ENCODE data around the gene CPLANE2.

DNA sequence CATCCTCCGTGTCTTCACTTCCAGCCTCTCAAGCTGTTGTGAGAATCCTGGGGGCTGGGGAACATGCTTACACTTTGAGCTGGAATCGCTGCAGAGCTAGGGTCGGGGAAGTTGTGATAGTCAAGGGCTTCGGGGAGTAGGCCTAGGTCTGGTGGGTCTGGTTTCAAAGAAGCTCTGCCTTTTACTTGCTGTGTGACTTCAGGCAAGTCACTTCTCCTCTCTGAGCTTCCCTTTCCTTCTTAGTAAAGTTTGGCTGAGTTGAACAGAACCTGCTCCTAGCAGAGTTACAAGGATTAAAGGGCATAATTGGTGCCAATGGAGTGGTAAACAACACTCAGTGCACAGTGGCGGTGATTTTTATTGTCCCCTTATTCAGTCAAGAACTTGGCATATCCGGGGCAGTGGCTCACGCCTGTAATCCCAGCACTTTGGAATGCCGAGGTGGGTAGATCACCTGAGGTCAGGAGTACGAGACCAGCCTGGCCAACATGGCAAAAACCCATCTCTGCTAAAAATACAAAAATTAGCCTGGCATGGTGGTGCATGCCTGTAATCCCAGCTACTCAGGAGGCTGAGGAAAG, 50.2 kb downstream of the CPLANE2 start:
- TF ChIP-seq POLR2A (IDR thresholded peaks at IDR 0.05) (no peak), POLR2AphosphoS5 (IDR thresholded peaks at IDR 0.05) (no peak)
- TF ChIP-seq, protein P1, sequence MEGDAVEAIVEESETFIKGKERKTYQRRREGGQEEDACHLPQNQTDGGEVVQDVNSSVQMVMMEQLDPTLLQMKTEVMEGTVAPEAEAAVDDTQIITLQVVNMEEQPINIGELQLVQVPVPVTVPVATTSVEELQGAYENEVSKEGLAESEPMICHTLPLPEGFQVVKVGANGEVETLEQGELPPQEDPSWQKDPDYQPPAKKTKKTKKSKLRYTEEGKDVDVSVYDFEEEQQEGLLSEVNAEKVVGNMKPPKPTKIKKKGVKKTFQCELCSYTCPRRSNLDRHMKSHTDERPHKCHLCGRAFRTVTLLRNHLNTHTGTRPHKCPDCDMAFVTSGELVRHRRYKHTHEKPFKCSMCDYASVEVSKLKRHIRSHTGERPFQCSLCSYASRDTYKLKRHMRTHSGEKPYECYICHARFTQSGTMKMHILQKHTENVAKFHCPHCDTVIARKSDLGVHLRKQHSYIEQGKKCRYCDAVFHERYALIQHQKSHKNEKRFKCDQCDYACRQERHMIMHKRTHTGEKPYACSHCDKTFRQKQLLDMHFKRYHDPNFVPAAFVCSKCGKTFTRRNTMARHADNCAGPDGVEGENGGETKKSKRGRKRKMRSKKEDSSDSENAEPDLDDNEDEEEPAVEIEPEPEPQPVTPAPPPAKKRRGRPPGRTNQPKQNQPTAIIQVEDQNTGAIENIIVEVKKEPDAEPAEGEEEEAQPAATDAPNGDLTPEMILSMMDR (IDR thresholded peaks at IDR 0.05): no peak

All from transverse colon (tissue), 4 donors.